SHP77 treated with DMSO at 0.1 percent for 48 hours (cell line): ENCODE data around the gene SND1.

Experiments used
- DNase-seq: peaks from one replicate; lab custom pipeline; 2025; lab: John Stamatoyannopoulos, UW

Gene SND1

DNA sequence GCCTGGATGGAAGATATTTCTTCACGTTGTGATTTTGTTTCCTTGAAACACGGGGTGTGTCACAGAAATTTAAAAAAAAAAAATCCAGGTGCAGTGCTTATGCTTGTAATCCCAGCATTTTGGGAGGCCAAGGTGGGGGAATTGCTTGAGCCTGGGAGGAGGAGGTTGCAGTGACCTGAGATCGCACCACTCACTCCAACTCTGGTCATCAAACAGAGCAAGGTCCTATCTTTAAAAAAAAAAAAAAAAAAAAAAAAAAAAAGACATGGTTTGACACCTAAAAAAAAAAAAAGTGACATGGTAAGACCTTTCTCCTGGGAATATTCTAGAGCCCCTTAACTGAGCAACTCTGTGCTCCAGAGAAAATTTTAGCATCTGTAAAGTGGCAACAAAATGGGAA, 388.2 kb downstream of the SND1 start:
- no peak for DNase-seq

DNA sequence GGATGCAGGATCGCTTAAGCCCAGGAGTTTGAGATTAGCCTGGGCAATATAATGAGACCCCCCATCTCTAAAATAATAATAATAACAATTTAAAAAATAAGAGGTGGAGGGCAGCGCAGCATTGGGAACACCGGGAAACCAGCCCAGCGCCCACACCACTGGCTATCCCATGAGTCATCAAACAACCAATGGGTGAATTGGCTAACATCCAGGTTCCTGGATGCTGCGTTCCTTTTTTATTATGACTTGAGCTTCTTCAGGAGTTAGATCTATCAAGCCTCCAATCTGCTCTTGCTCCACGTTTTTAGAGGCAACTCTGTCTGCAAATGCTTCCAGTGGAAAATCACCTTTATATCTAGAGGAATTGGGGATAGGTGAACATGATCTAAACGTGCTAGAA, 389.2 kb downstream of the SND1 start:
- DNase-seq: no peak

DNA sequence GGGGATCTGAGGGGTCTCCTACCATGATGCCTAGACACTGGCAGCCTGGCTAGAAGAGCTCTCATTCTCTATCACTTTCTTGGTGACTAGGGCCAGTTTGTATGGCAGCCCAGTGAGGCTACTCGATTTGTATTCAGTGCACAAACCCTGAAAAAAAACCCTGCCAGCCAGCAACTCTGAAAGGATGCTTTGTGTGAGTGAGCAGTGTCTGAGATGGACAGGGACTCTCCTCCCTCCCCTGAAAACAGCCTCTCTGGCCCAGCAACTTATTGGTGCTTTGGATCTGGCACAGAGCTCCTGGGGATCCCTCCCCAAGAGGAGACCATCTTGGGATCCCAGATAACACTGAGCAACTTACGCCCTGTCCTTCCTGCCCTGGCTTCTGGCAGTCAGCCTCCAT, 390.0 kb downstream of the SND1 start:
- DNase-seq: no peak

DNA sequence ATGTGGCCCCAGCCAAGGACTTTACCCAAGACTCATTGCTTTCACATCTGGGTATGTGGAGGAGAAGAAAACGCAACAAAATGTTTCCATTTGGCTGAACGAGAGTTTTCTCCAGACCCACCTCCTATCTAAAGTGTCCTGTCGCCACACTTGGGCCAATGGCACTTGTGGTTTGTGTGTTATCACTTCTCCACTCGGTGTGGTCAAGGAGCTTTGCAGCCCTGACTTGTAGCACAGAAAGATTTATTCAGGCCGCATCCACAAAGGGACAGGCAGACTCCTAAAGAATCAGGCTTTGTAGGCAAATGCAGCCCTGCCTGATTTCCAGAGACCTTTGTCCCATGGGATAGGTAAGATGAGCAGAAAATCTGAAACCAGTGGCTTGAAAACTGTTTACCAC, 392.1 kb downstream of the SND1 start:
- DNase-seq: no peak

DNA sequence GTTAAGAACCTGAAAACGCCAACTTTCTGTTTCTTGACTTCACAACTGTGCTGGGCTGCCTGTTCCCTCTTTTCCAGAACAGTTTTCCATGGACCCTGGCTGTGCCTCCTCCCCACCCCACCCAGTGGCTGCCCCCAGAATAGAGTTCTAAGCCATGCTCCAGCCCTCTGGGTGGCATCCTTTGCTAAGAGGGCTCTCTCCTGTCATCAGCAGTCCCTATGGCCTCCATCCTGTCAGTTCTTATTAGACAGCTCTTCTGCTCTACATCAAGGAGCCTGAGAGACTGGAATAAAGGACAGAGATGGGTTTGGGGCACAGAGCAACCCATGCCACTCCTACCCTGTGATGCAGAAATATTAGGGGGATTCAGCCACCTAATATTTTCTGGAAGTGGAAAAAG, 393.2 kb downstream of the SND1 start:
- no peak for DNase-seq

DNA sequence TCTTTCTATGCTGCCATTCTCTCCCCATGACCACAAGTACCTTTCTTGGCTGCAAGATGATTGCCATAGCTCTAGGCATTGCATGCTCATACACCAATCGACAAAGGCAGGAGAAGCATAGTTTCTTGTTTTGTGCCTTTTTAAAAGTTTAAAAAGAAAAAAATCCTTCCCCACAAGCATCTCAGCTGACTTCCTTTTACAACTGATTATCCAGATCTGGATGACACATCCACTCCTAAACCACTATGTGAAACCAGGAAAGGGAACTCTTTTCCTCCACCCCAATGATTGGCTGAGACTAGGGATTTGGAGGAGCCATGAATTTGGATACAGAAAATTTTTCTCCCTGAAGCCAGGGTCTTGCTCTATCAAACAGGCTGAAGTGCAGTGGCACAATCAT, 393.8 kb downstream of the SND1 start:
- DNase-seq: no peak

DNA sequence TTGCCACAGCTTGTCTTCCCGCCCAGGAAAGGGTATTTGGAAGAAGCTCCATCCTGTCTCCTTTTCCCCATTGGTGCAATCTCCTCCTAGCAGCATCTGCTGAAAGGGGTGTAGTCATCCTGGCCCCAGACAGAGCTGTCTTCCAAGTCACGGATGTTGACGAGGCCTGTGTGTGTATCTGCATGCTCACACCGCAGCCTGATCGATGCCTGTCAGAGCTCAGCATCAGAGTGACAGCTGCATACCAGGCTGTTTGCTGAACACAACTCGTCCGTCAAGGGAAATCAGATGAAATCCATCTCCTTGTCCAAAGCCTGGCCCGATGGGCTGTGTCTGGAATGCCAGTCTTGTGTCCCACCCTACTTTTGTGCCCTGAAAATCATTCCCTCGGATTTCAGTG, 400.4 kb downstream of the SND1 start:
- DNase-seq: no peak

DNA sequence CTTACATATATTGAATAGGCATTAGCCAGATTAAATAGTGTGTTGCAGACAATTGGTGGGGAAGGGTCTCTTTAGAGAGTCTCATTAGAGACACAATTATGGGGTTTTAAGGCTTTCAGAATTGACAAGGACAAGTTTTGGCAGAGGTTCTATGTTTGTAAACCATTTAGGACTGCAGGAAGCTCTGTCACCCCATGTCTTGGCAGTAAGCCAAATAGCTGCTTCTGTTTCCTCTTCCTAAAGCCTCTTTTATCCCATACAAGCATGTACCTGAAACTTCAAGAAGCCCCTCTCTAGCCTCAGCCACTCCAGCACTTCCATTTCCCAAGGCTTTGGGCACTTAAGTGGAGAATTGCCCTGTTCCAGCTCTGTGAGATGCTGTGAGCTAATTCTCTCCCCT, 401.0 kb downstream of the SND1 start:
- DNase-seq: no peak

DNA sequence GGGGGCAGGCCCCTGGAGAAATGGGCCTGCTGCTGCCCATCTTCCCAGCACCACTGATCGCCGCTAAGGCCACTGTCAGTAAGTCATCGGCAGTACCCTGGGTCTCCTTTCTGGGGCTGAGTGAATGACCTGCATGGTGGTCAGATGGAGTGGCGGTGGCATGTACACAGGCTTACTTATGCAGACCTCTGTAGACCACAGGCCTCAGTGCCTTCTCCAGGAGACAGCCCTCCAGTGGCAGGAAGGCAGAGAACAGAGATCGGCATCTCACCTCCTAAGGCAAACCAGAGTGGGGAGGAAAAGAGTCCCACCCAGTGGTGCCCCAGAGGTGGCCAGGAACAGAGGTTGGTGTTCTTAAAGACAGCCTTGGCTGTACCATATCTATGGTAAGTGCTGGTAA, 402.0 kb downstream of the SND1 start:
- no peak for DNase-seq

DNA sequence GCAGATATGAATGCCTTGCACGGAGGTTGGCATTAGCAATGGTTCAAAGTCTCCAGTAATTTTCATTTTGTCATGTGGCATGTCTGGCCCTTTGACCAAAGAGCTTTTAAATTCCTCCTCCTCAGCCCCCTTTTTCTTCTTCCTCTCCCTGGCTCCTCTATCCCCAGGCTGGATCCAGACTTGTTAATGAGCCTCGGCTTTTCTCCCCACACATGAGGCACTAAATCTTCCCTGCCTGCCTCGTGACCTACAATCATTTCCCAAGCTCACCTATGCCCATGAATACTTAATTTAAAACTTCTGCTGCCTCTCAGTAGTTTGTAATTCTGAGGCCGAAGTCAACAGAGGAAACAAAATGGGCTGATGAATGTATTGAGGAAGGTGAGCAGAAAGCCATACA, 402.5 kb downstream of the SND1 start:
- no peak for DNase-seq

DNA sequence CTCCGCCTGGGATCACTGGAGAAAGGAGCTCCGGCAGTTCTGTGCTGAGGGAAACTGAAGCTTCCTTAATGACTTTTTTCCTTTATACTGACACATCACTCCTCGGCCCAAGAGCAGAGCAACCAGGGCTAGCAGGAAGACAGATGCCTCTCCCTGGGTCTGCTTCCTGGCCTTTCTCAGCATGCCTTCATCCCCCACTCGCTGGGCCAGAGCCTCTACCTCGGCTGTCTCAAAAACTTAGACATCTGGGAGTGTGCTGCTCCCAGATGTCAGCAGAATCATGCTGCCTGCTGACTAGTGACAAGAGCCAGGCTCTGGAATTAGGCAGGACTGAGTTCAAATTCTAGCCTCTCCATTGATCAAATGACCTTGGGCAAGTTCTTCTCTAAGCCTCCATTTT, 403.6 kb downstream of the SND1 start:
- no peak for DNase-seq

DNA sequence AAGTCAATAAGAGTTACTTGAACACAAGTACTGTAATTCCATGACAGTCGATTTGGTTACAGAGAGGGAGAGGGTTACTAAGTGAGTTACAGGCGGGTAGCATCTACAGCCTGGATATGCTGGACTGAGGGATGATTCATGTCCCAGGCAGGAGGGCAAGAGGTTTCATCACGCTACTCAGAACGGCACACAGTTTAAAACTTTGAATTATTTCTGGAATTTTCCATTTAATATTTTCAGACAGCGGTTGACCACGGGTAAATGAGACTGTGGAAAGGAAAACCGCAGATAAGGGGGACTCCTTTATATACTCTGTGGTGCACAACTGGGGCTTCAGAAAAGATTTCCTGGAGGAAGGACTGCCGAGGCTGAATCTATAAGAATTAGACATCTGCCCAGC, 404.9 kb downstream of the SND1 start:
- no peak for DNase-seq

DNA sequence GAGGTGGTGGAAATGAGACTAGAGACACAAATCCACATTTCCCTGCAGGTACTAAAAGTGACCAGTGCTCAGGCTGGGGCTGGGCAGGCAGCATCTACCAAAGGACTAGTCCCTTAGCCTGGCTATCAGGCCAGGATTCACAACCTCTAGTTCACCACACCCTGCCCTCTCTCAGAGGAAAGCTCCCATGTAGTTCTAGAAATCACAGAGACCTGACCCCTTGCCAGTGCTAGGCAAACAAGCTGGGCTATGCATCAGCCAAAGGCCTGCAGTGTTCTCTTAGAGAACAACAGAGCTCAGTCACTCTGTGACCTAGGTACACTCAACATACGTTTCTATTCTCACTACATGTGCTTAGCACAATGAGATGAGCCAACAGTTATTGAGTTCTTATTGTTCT, 405.9 kb downstream of the SND1 start:
- no peak for DNase-seq

DNA sequence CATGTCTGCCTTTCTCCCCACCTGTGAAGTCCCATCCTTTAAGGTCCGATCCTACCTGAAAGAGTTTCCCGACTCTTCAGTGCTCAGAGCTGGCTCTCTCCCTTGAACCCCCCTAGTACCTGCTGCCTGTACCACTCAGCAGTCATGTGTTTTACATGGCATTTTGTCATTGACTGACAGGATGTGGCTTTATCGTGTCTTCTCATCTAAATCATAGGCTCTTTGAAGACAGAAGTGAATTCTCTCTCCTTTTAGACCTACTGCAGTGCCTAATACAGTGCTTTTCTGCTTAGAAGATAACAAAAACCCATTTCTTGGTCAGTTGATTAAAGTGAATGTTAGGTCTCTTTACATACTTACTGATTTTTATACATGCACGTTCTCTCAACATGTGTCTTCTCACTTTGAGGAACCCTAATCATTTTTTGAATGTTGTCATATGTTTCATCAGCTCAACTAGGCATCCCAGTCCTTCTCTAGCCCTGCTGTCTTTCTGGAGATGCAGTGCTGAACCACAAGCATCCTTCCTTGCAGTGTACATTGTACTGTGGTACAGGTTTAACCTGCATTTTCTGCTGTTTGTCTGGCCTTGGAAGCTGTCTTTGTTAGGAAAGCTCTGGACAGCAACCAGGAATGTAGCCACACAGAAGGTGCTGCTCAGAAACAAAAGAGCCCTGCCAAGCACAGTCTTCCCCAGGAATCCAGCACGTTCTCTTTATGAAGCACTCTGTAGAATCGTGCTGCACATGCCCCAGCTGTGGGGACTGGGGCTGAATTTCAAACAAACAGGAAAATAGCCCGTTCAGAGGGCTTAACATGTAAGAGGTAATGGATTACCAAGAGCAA, 407.4 kb downstream of the SND1 start:
- DNase-seq: no peak

DNA sequence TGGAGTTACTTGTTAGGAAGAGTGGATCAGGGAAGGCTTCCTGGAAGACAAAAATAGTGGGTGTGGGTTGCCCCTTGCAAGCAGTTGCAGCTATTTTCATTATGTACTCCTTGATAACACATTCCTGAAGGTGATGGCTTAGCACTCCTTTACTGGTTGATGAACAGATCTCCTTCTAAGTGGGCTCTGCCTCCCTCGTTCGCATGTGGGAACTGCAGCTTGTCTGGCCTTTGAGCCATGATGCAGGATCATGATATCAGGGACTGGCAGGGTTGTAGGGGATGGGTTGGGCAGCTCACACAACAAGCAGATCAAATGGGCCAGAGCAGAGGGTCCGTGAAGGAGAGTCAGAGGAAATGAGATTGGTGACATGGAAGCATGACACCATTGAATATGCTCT, 408.0 kb downstream of the SND1 start:
- DNase-seq: no peak

DNA sequence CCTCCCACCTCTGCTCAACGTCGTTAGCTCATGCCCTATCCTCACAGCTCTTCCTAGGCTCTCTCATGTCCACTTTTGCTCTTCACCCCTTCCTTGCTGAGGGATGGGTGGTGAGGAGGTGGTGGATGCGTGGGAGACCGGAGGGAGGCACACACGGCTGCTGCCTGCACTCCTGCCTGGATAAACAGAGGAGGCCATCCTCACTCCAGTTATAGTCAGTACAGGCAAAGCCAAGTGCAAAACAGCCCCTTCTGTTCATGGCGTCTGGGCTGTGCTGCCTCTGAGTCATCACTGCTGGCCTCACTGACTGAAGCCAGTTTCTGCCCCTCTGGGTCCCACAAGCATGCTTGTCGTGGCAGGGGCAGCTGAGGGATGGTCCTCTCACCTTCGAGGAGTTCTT, 411.1 kb downstream of the SND1 start:
- DNase-seq: no peak

DNA sequence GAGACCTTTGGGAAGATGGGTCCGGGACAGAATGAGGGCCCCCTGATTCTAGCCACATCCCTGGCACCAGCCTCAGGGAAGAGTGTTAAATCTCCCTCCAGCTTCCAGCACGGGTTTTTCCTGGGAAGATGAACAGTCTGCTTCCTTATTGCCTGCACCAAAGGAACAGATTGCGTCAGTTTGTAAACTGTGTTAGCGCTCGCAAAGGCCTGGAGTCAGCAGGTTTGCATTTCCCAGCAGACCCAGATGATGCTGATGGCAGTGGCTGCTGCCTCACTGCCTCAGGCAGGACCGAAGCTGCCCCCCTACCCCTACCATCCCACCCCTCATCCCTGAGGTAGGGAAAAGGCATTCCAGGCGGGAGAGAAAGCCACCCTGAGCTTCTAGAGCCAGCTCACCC, 413.9 kb downstream of the SND1 start:
- no peak for DNase-seq

DNA sequence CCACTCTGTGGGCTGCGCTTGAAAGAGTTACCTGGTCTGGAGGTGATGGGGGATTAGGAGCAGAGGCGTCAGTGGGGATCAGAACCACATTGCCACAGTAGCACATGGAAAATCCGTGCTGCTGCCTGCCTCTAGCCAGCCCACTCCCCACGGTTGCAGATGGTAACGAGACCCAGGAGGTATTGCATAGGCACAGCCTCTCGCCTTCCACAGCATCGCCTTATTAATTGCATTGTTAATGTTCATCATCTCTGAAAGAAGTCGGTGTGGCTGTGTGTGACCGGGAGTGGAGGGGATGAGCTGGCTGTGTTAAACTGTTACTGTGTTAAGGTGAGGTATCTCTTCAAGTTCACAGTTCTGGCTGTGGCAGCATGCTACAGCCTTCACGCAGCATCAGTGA, 414.4 kb downstream of the SND1 start:
- DNase-seq: no peak

DNA sequence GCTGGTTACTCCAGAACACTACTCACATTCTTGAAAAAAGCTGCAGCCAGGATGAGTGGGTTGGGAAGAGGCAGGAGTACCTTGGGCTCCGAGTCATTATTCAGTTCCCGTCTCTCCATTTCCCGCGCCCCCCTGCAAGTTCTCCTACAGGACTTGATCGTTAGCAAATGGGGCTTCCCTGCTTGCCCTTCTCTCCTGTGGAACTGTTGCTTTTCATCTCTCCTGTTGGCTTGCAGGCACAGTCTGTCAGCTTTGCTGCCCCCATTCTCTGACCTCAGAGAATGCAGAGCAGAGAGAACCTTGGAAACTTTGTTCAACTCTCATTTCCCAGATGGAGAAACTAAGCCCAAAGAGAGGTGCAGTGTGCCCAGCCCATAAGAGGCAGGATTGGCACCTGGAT, 414.9 kb downstream of the SND1 start:
- no peak for DNase-seq

DNA sequence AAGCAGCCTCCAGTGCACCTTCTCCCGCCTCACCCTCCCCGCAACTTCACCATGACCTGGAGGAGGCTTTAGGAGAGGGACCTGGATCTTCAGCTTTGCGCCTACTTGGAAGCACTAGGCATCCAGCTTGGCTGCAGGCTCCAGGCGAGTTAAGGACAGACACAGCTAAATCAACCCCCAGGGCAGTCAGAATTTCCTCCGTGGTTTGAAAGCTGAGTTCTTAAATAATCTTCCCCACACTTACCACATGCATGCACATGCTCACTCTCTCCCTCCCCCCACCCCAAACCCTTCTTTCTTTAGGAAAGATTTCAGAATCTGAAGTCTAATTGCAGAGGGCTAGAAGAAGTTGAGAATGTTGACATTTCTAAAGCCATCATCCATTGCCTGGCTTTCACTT, 416.0 kb downstream of the SND1 start:
- no peak for DNase-seq

DNA sequence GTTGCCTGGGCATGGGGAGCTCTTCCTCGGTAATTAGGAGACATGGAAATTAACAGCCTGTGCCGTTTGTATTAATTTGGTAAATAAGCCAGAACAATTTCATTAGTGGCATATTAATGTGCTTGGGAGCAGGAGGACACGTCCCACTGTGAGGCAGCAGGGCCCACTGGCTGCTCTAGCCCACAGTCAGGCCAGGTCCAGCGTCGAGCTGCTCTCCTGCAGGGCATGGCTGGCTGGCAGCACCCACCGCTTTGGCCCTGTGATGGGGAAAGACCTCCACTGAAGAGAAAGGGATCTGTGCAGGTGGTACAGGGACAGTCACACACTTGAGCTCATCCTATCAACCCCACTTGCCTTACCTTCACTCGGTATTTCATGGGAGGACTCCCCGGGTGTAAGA, 416.8 kb downstream of the SND1 start:
- no peak for DNase-seq

DNA sequence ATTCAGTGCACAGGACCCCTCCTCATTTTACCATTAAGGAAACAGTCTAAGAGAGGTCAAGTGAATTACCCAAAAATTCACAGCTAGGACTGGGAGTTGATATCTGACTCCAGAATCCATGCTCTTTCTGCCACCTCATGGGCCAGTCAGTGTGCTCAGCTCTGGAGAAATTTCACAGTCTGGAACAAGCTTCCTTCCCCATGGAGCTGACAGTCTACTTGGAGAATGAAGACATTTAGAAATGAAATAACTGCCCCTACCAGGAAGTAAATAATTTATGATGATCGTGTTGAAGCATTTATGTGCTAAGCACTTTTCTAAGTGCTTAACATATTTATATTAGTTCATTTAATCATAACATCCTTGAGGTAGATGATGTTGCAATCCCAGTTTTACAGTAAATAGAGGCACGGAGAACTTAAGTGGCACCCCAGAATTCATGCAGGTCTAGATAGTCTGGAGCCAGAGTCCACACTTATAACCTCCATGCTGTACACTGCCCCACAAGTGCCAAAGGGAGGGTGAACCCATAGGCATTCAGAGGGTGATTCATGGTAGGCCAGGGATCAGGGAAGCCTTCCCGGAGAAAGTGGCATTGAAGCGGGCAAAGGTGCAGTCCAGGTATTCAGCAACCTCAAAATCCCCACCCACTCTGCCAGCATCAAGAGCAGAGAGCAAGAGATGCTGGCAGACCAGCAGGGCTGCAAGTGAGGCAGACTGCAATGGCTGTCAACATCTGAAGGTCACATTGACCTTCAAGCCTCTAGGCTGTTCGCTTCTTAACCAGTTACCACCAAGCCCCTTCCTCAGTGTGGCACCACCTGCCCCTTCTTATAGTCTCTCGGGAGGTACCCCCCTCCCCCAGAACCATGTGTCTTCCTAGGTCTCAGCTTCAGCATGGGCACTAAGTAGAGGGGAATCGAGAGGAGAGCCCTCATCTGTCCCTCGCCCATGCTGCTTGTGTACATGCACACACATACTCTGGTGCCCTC, 417.7 kb downstream of the SND1 start:
- no peak for DNase-seq

DNA sequence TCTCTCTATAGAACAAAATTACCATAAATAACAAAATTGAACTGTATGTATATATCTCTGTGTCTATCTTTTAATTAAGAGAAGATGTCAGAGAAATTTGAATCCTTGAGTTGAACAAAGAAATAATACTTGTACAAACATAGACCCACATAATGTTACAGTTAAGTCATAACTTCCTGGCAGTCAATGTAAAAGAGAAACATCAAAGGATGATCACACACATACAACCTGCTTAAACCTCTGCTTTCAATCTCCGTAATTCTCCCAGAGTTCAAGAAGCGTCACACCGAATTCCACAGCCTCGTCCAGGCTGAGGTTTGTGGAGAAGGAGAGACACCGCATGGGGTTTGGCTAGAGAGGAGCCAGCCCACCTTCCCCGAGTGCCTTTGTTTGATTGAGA, 419.4 kb downstream of the SND1 start:
- DNase-seq: no peak
